ENCODE results near the gene HTR1B. TPM values are rescaled to one million over a fixed set of nuclear protein-coding genes. Genes with fewer than 3 reads are reported as not detected.

The HTR1B gene
- total RNA-seq, 4 donors from 2014 or later, result 0.13 TPM; not detected in 3

DNA sequence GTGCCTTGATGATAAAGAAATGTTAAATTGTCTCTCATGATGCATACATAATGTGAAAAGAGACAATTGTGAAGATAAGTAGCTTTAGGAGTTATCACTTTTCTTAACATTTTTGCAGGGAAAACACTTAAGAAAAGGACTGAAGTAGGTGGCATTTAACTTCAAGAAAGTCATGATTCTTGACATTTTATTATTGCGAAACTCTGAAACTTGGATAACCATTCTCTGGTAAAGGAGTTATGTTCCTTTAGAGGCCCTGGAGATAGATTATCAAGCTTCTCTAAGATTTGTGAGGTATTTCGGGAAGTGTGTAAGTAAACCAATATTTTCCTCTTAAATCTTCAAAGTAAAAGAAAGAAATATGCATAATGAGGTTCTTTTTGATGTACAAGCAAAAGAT lies 38.5 kb downstream of the HTR1B start:
- Histone ChIP-seq H3K4me1 (no peaks in the 10 kb centered on the region), H3K36me3 (no peaks in the 10 kb centered on the region), H3K27ac (no peak overlapping the region), H3K9me3 (no peaks in the 10 kb centered on the region), H3K4me3 (no peak overlapping the region), H3K27me3 (no peaks in the 10 kb centered on the region)
- intact Hi-C loops (cut with DNase I), result no loop called here
- 85 to 91% methylated on average over 2 of the region's 2 CpGs for WGBS, 2 donors
- no peak for DNase-seq
- no peak for TF ChIP-seq POLR2A (IDR thresholded peaks at IDR 0.05)
- TF ChIP-seq, protein P1, sequence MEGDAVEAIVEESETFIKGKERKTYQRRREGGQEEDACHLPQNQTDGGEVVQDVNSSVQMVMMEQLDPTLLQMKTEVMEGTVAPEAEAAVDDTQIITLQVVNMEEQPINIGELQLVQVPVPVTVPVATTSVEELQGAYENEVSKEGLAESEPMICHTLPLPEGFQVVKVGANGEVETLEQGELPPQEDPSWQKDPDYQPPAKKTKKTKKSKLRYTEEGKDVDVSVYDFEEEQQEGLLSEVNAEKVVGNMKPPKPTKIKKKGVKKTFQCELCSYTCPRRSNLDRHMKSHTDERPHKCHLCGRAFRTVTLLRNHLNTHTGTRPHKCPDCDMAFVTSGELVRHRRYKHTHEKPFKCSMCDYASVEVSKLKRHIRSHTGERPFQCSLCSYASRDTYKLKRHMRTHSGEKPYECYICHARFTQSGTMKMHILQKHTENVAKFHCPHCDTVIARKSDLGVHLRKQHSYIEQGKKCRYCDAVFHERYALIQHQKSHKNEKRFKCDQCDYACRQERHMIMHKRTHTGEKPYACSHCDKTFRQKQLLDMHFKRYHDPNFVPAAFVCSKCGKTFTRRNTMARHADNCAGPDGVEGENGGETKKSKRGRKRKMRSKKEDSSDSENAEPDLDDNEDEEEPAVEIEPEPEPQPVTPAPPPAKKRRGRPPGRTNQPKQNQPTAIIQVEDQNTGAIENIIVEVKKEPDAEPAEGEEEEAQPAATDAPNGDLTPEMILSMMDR (IDR thresholded peaks at IDR 0.05), result no peak

DNA sequence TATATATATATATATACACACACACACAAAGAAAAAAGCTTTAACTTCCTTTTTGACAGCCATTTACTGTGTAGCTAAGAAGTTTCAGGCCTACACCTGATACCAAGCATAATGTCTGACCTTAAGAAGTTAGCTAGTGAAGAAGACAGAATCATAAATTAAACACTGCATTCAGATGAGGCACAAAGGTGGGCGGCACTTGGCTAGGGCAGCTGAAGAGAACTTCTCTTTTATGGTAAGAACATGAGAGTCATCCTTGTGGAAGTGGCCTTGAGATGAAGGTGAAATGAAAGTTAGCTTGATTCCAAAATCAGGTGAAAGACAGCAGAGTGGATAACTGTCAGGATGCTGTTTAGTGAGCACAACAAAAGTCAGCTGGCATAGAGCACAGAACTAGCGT lies 46.5 kb downstream of the HTR1B start:
- no peak for DNase-seq
- TF ChIP-seq, protein P1 (IDR thresholded peaks at IDR 0.05), result no peak
- no peak for TF ChIP-seq POLR2A (IDR thresholded peaks at IDR 0.05)
- H3K27ac ChIP-seq, result no peak overlapping the region
- intact Hi-C loops (cut with DNase I), result no loop called here
- H3K27me3 ChIP-seq, result no peaks in the 10 kb centered on the region
- no peaks in the 10 kb centered on the region for H3K36me3 ChIP-seq
- WGBS, 2 donors, result 87 to 88% methylated on average over 2 of the region's 2 CpGs
- no peaks in the 10 kb centered on the region for H3K9me3 ChIP-seq
- no peaks in the 10 kb centered on the region for H3K4me1 ChIP-seq
- H3K4me3 ChIP-seq, result no peak overlapping the region

DNA sequence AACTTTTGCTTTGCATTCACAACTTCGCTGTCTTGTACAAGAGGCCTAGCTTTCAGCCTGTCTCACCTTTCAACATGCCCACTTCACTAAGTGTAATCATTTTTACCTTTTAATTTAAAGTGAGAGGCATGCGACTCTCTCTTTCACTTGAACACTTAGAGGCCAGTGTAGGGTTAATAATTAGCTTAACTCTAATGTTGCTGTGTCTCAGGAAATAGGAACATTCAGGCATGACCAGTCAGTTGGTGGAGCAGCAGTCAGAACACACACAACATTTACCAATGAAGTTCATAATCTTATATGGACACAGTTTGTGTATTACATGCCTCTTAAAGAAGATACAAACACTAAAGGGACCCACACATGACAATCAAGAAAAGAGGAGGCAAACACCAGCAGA lies 47.6 kb downstream of the HTR1B start:
- H3K27ac ChIP-seq, result no peak overlapping the region
- intact Hi-C loops (cut with DNase I), result no loop called here
- no peak overlapping the region for H3K4me3 ChIP-seq
- DNase-seq, result no peak
- H3K4me1 ChIP-seq, result no peaks in the 10 kb centered on the region
- no peaks in the 10 kb centered on the region for H3K9me3 ChIP-seq
- no peaks in the 10 kb centered on the region for H3K36me3 ChIP-seq
- 55 to 56% methylated on average over 2 of the region's 2 CpGs for WGBS, 2 donors
- no peaks in the 10 kb centered on the region for H3K27me3 ChIP-seq
- no peak for TF ChIP-seq POLR2A (IDR thresholded peaks at IDR 0.05)
- TF ChIP-seq, protein P1 (IDR thresholded peaks at IDR 0.05), result no peak

Other genes with a start within 250 kb of the HTR1B start
- gene MEI4, start 189.5 kb upstream of the HTR1B start, total RNA-seq, result not detected